IMR-90 (cell line): Measurements from ENCODE around the gene RADIL. TPM values are rescaled to one million over a fixed set of nuclear protein-coding genes. Genes with fewer than 3 reads are reported as not detected.

ENCODE experiments used
- ATAC-seq: fragments of 200-7000 bp; cut with Tn5 transposase; 2 replicates; pipeline ENCODE4 v1.9.1; 2020; ENCODE audit warnings: low read depth, mild to moderate bottlenecking, moderate library complexity
- BruUV-seq: library from RNA; stranded (reverse); fragments of 400-500 nt; replicated peaks from 2 replicates; lab custom pipeline; 2021; lab: Mats Ljungman, UMichigan
- CTCF ChIA-PET: fragments of 300-600 bp; formaldehyde crosslinking; extraction: SDS; loops from one replicate; lab custom pipeline; 2021; ENCODE audit warnings: antibody characterized with exemption; lab: Yijun Ruan, JAX
- POLR2A ChIA-PET: fragments of 300-600 bp; sonication (Branson Sonifier 250); formaldehyde crosslinking; loops from one replicate; lab custom pipeline; 2022; ENCODE audit warnings: antibody characterized with exemption; ENCODE audit not compliant: unreplicated experiment; lab: Charles Lee
- DNase-seq: peaks from one replicate; pipeline ENCODE4 v3.0.0; 2013
- H2AFZ ChIP-seq: replicated peaks from 2 replicates; pipeline ENCODE3; 2013; ENCODE audit warnings: low read length, mild to moderate bottlenecking; ENCODE audit not compliant: poor library complexity
- H2AK5ac ChIP-seq: 2 replicates; pipeline ENCODE4 v1.6.1; 2013; ENCODE audit warnings: low read depth, low read length, inconsistent platforms
- H2AK9ac ChIP-seq: replicated peaks from 2 replicates; pipeline ENCODE3; 2013; ENCODE audit warnings: mild to moderate bottlenecking, low read depth, low read length, moderate library complexity; ENCODE audit not compliant: poor library complexity
- H2BK120ac ChIP-seq: 2 replicates; pipeline ENCODE4 v1.6.1; 2013; ENCODE audit warnings: low read depth, low read length, inconsistent platforms
- H2BK15ac ChIP-seq: 3 replicates; pipeline ENCODE4 v1.6.1; 2013; ENCODE audit warnings: low read depth, low read length, inconsistent platforms
- H2BK20ac ChIP-seq: 2 replicates; pipeline ENCODE4 v1.6.1; 2013; ENCODE audit warnings: low read depth, mild to moderate bottlenecking, inconsistent platforms, low read length, moderate library complexity
- H2BK5ac ChIP-seq: 2 replicates; pipeline ENCODE4 v1.6.1; 2013; ENCODE audit warnings: mild to moderate bottlenecking, low read depth, low read length, inconsistent platforms; ENCODE audit not compliant: poor library complexity, severe bottlenecking
- H3K14ac ChIP-seq: replicated peaks from 2 replicates; pipeline ENCODE4 v1.6.1; 2013; ENCODE audit warnings: low read depth, low read length, inconsistent platforms
- H3K18ac ChIP-seq: 2 replicates; pipeline ENCODE4 v1.6.1; 2013; ENCODE audit warnings: low read depth, low read length, control low read depth
- H3K23ac ChIP-seq: 2 replicates; pipeline ENCODE4 v1.6.1; 2013; ENCODE audit warnings: low read depth, low read length, inconsistent platforms
- H3K27ac ChIP-seq: 2 replicates; pipeline ENCODE4 v1.5.1; 2013; ENCODE audit warnings: mild to moderate bottlenecking, control low read depth, low read length; ENCODE audit not compliant: insufficient read depth
- H3K27me3 ChIP-seq: 2 replicates; pipeline ENCODE4 v1.6.1; 2013; ENCODE audit warnings: low read length; ENCODE audit not compliant: control insufficient read depth, insufficient read depth
- H3K36me3 ChIP-seq: 2 replicates; pipeline ENCODE4 v1.6.1; 2013; ENCODE audit warnings: low read length, mixed read lengths; ENCODE audit not compliant: control insufficient read depth, insufficient read depth
- H3K4ac ChIP-seq: 2 replicates; pipeline ENCODE4 v1.6.1; 2013; ENCODE audit warnings: low read depth, low read length, inconsistent platforms
- H3K4me1 ChIP-seq: 2 replicates; pipeline ENCODE4 v1.6.1; 2013; ENCODE audit warnings: low read length, mixed read lengths; ENCODE audit not compliant: control insufficient read depth, insufficient read depth
- H3K4me2 ChIP-seq: 2 replicates; pipeline ENCODE4 v1.6.1; 2013; ENCODE audit warnings: low read depth, mild to moderate bottlenecking, control low read depth, low read length, moderate library complexity
- H3K4me3 ChIP-seq: 2 replicates; pipeline ENCODE4 v1.5.1; 2013; ENCODE audit warnings: low read depth, mild to moderate bottlenecking, control low read depth, low read length, moderate library complexity; ENCODE audit not compliant: insufficient read depth
- H3K56ac ChIP-seq: 2 replicates; pipeline ENCODE4 v1.6.1; 2013; ENCODE audit warnings: low read length, inconsistent platforms; ENCODE audit not compliant: insufficient read depth; ENCODE audit errors: extremely low read depth
- H3K79me1 ChIP-seq, 2 experiments: 2 replicates each; pipeline ENCODE4 v1.6.1; 2013; ENCODE audit warnings: low read length in 2 of 2, inconsistent platforms in 1 of 2, low read depth in 1 of 2
- H3K9ac ChIP-seq: 2 replicates; pipeline ENCODE4 v1.6.1; 2013; ENCODE audit warnings: low read depth, low read length, control low read depth
- H3K9me1 ChIP-seq: 2 replicates; pipeline ENCODE4 v1.6.1; 2013; ENCODE audit warnings: low read length, inconsistent platforms; ENCODE audit not compliant: insufficient read depth
- H3K9me3 ChIP-seq: 2 replicates; pipeline ENCODE4 v1.6.1; 2013; ENCODE audit warnings: low read length; ENCODE audit not compliant: control insufficient read depth, insufficient read depth
- H4K20me1 ChIP-seq: 2 replicates; pipeline ENCODE4 v1.6.1; 2013; ENCODE audit warnings: low read length, inconsistent platforms; ENCODE audit not compliant: insufficient read depth
- H4K5ac ChIP-seq: 2 replicates; pipeline ENCODE4 v1.6.1; 2013; ENCODE audit warnings: mild to moderate bottlenecking, low read depth, low read length, control low read depth
- H4K8ac ChIP-seq, 2 experiments: 2 replicates each; pipeline ENCODE4 v1.6.1; 2013; ENCODE audit warnings: low read depth in 2 of 2, low read length in 2 of 2, control low read depth in 1 of 2, inconsistent platforms in 1 of 2
- H4K91ac ChIP-seq: 2 replicates; pipeline ENCODE4 v1.6.1; 2013; ENCODE audit warnings: low read depth, low read length, inconsistent platforms; ENCODE audit not compliant: insufficient read depth
- ELK1 ChIP-seq: fragments of 150-350 bp; IDR thresholded peaks from 2 replicates; pipeline ENCODE4 v1.6.1; 2016; ENCODE audit warnings: low read depth, mild to moderate bottlenecking, low read length, moderate library complexity, borderline replicate concordance
- FOS ChIP-seq: fragments of 150-350 bp; IDR thresholded peaks from 2 replicates; pipeline ENCODE4 v1.6.1; 2016; ENCODE audit warnings: low read depth, low read length
- MXI1 ChIP-seq: IDR thresholded peaks from 2 replicates; pipeline ENCODE4 v1.6.1; 2012; ENCODE audit warnings: low read depth, mild to moderate bottlenecking, low read length, moderate library complexity, borderline replicate concordance
- WGBS, 2 experiments: methylation state at CpG; one replicate each; pipeline versions ENCODE4 v1.1.5 to v1.1.7; 2013; ENCODE audit warnings: missing lambda C conversion rate in 2 of 2; ENCODE audit not compliant: insufficient read length in 1 of 2; ENCODE audit errors: extremely low coverage in 2 of 2; 5-methylcytosine and 5-hydroxymethylcytosine counted together
- dilution Hi-C: fragments of 300-500 bp; cut with HindIII; formaldehyde crosslinking; loops from one replicate; pipeline ENCODE4 v1.14.3; 2018; ENCODE audit warnings: low sequenced_read_pairs; ENCODE audit not compliant: unreplicated experiment
- in situ Hi-C: fragments of 300-500 bp; cut with MboI; formaldehyde crosslinking; loops from 3 replicates; pipeline ENCODE4 v1.14.3; 2019; ENCODE audit warnings: low sequenced_read_pairs, inconsistent platforms, mixed read lengths
- intact Hi-C: fragments of 100-400 bp; cut with micrococcal nuclease; formaldehyde crosslinking; loops from 2 replicates; pipeline ENCODE4 v1.10.0; 2022
- polyA plus RNA-seq, 3 experiments: library from polyadenylated mRNA; depleted of rRNA; stranded (reverse); fragments of >200 nt; gene quantifications; 2 replicates each; pipeline ENCODE4 v1.2.3, GENCODE V29; 2012; ENCODE audit warnings: low replicate concordance in 1 of 3
- total RNA-seq: library from RNA; depleted of rRNA; stranded (reverse); fragments of >200 nt; gene quantifications from 2 replicates; pipeline ENCODE4 v1.2.3, GENCODE V29; 2012

RADIL gene
- total and polyA plus RNA-seq, 2 of the 4 experiments (the other 2 are of a cell fraction) = 0.18 to 0.48 TPM

- Histone ChIP-seq H3K36me3 (no peaks in the 10 kb centered on the region), H3K4me1 (no peaks in the 10 kb centered on the region), H3K18ac (no peak overlapping the region), H3K14ac (no peak overlapping the region), H4K5ac (no peak overlapping the region), H2BK120ac (no peak overlapping the region), H4K91ac (no peak overlapping the region), H3K4me2 (no peak overlapping the region), H2BK5ac (no peak overlapping the region), H3K9me3 (no peaks in the 10 kb centered on the region), H2AK5ac (no peak overlapping the region), H4K20me1 (no peaks in the 10 kb centered on the region), H2AFZ (no peak overlapping the region), H3K4ac (no peak overlapping the region), H3K27me3 (peaks cover 3% of the 10 kb centered on the region; the same call in 1 of the 2 replicates), H2BK20ac (no peak overlapping the region), H2AK9ac (no peak overlapping the region), H3K23ac (no peak overlapping the region), H3K9ac (no peak overlapping the region), H2BK15ac (no peak overlapping the region), H3K9me1 (no peaks in the 10 kb centered on the region), H3K27ac (no peak overlapping the region), H3K56ac (no peak overlapping the region), H3K4me3 (no peak overlapping the region), H4K8ac (no peak overlapping the region), H3K79me1 (no peaks in the 10 kb centered on the region)
- ATAC-seq = no peak
- no TSS peak for BruUV-seq
- dilution Hi-C loops (no loop called here), intact Hi-C loops (no loop called here), in situ Hi-C loops (no loop called here)
- 84% methylated on average over 12 of the region's 27 CpGs; no CpG with 5 or more reads in 1 of the 2 experiments for WGBS, 2 experiments
- POLR2A ChIA-PET = no interaction called here
- no peak for DNase-seq
- CTCF ChIA-PET = interaction anchor here (1.1 kb wide), 1 partner anchor 284 kb away, joined by 3 read pairs; no protein-coding TSS in a partner anchor
- TF ChIP-seq MXI1 = no peak
- TF ChIP-seq FOS = no peak
- TF ChIP-seq ELK1 = no peak
Observed at GRCh38 chr7:4800926-4801838, 82.3 kb downstream of the RADIL start.
